ENCODE data around the gene VNN1.
"Not testable (repeated sequence)": the region's sequence is repeated elsewhere in the genome, so short reads cannot be mapped to it uniquely, and the experiment has no call there.

The VNN1 gene

GRCh38 chr6:132719736-132720448, 6.0 kb upstream of the VNN1 start:
- DNase-seq = no peak

DNA sequence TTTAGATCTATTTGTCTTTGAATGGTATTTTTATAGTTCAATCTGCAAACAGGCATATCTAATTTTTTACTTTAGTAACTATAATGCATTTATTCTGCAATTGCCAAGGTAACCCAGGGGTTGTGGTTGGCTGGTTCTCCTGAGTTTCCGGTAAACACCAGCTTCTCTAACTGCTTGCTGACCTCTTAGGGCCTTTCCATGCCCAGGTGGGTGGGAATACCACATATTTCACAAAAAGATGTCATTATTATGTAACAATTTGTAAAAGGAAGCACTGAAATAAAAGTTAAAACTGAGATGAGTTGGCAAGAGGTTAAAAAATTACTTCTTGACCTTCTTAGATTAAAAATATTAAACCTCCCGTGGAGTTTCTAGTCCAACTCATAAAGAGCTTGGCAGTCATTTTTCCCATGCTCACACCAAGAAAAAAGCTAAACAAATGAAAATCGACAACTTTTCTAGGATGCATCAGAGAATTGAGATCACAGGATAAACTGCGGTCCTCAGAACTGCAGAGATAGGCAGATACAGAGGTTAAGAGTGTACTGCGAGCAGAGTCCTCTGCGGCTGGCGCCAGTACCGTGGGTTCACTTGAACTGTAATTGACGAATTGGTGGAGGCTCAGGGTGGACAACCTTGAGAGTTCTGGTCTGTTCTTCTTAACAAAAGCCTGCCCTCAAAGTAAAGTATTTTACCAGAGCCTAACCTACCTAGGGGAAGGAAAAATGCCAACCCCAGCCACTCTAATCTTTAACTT, 2.2 kb upstream of the VNN1 start:
- DNase-seq = no peak

DNA sequence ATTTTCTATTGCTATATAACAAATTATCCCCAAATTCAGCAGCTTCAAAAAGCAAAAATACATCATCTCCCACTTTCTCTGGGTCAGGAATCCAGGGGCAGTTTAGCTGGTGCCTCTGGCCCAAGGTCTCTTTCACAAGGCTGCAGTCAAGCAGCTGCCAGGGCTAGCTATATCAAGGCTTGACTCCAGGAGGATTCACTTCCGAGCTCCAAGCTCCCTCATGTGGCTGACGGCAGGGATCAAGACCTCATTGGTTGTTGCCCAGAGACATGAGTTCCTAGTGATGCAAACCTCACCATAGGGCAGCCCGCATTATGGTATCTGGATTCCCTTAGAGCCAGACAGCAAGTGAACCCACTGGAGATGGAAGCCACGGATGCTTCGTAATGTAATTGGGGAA, 1.3 kb upstream of the VNN1 start:
- DNase-seq = peak; percentile 55

GRCh38 chr6:132714160-132714559, 305 bp upstream of the VNN1 start:
- DNase-seq = no peak

- no peak for DNase-seq
These were observed 1.5 kb downstream of the VNN1 start for GRCh38 chr6:132712366-132712765.

DNA sequence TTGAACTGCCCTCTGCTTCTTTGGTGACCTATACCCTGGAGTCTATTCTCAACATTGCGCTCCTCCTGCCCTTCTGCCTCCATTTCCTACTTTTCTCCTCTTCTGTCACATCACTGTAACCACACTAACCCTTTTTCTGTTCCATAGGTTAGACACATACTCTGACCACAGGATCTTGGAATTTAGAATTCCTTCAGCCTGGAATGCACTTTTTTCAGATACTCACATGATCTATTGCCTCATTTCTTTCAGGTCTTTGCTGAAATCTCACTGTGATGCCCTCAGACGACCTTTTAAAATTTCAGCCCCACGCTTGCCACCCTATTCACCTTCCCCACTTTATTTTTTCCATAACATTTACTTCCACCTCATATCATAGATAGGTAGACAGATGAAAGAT, 5.1 kb downstream of the VNN1 start:
- DNase-seq = no peak

- DNase-seq = no peak
These were observed 5.9 kb downstream of the VNN1 start for GRCh38 chr6:132708002-132708401.

DNA sequence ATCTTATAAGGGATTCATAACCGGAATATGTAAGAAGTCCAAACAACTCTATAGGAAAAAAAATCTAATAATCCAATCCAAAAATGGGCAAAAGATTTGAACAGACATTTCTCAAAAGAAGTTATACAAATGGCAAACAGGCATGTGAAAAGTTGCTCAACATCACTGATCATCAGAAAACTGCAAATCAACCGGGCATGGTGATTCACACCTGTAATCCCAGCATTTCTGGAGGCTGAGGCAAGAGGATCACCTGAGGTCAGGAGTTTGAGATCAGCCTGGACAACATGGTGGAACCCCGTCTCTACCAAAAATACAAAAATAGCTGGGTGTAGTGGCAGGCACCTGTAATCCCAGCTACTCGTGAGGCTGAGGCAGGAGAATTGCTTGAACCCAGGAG, 7.1 kb downstream of the VNN1 start:
- DNase-seq = not testable (repeated sequence)

DNA sequence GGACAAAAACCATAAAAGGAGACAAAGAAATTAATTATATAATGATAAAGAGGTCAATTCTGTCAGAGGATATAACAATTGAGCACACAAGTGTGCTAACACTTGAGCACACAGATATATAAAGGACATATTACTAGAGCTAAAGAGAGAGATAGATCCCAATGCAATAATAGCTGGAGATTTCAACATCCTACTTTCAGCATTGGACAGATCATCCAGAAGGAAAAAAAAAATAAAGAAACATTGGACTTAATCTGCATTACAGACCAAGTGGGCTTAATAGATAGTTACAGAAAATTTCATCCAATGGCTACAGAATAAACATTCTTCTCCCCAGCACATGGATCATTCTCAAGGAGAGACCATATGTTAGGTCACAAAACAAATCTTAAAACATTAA, 9.9 kb downstream of the VNN1 start:
- no peak for DNase-seq

GRCh38 chr6:132698608-132699007, 15.2 kb downstream of the VNN1 start:
- no peak for DNase-seq

GRCh38 chr6:132695773-132696172, 18.1 kb downstream of the VNN1 start:
- no peak for DNase-seq

DNA sequence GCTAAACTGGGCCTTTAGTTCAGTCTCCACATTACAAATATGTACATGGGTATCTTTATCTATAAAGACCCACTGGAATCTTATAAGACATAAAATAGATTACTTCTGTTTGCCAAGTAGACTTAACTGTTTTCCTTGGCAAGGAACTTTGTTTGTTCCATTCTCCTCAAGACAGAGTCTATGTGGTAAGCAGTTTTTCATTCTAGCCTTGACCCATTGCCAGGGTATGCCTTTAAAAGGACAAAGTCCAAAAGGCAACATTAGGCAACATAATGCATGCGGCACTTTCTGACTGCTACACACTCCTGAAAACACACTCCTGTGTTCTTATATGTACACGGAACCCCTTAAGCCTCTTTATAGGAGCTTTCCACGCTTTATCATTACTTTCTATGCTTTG, 20.4 kb downstream of the VNN1 start:
- DNase-seq = no peak

GRCh38 chr6:132690678-132691077, 23.2 kb downstream of the VNN1 start:
- no peak for DNase-seq

DNA sequence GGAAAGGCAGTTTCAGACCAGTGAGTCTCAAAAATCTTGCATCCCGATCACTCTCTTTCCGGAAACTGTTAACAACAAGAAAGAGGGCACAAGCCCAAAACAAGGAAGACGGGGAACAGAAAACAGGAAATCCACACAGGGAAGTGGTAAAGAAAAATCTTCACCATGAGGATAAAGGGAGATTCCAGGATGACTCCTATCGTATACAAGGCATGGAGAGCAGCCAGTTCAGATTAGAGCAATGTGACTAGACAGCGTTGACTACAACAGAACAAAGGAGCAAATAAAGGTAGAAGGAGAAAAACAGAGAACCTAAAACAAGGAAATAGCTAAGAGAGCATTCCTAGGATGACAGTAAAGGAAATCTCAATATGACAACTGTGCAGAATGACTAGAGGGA, 26.5 kb downstream of the VNN1 start:
- DNase-seq = no peak

- DNase-seq = no peak
These were observed 27.3 kb downstream of the VNN1 start for GRCh38 chr6:132686531-132686930.

- no peak for DNase-seq
These were observed 28.8 kb downstream of the VNN1 start for GRCh38 chr6:132685009-132685408.

DNA sequence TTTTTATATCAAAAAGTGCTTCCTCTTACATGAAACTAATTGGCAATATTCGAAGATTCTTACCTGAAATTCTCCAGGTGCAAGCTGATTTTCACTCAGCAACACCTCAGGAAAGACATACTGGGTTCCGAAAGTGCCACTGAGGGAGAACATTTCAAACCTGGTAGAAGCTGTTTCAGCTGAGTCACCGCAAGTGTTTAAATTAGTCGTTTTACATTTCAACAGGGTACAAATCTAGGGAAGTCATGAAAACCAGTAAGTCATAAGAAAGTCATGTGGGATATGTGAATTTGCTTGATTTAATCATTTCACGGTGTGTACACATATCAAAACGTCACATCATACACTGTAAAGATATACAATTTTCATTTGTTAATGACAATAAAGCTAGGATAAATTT, 29.6 kb downstream of the VNN1 start:
- DNase-seq = no peak

DNA sequence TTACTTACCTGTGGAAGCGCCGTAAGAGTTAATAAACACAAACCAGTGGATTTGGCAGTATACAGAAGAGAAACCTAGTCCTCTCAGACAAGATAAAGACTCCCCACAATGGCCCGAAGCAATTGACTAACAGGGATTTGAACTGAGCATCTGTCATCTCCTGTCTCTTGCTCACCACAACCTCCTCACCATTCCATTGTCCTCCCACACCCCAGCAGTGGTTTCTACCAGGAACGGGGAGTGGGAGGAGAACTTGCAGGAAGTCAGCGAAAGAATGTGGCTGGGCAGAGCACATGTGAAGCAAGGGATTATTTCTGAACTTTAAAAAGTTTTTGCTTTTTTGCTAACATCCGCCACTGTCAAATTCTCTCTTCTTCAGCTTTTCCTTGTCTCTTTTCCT, 30.3 kb downstream of the VNN1 start:
- no peak for DNase-seq

- DNase-seq = not testable (repeated sequence)
These were observed 34.8 kb downstream of the VNN1 start for GRCh38 chr6:132679094-132679493.

DNA sequence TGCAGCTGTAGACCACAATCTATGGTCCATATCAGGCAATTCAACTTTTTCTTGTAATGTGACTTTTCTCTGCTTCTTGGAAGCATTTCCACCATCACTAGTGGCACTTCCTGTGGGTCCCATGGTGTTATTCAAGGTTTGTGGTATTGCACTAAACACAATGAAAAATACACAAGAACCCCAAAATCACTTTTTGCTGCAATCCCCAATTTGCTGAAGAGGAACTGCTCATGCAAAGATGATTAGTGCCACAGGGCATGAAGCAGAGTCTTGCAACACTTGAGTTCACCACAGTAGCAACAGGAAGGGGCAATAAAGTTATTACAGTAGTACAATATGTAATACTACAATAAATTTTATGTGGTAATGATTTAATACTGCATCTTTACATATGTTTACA, 38.1 kb downstream of the VNN1 start:
- no peak for DNase-seq

- DNase-seq = no peak
These were observed 38.9 kb downstream of the VNN1 start for GRCh38 chr6:132675002-132675401.

- no peak for DNase-seq
These were observed 40.3 kb downstream of the VNN1 start for GRCh38 chr6:132673376-132674094.

DNA sequence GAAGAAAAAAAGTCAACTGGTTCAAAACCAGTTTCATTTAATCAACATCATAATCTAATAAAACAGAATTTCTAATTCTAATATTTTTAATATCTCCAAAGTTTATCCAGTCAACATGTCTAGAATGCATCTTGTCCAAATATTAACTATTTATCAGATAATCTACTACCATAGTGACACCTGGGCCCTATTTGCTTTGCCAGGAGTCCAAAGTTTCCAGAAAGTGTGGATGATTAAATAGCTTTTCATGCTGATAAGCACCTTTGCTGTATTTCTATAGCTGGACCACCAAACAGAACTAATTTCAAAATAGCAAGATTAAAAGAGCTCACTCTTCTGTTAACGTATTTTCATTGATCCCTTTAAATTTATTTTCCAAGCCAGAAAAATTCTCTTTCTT, 42.6 kb downstream of the VNN1 start:
- no peak for DNase-seq

DNA sequence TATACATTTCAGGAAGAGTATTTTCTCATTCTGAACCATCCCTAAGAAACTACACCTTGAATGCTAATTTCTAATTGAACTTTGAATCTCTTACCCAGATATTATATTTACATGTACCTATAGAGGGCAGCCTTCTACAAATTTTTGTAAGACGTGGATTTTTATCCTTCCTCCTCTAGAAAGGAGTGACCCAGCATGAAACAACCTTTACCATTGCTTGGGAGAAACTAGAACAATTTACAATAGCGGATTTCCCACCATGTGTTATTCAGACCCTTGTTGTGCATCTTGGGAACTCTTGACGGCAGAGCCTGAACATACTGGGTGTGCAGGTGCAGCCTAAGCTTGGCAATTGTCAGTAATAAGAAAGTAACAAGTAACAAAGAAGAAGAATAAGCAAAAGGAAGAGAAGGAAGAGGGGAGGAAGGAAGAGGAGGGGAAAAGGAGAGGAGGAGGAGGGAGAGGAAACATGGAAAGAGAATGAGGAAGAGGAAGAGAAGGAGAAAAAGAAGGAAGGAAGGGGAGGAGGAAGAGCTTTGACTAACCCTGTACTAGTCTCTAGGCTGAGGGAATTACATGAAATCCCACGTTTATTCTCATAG, 44.1 kb downstream of the VNN1 start:
- no peak for DNase-seq
